ENCODE data around the gene SLC9A9. TPM values are rescaled to one million over a fixed set of nuclear protein-coding genes. Genes with fewer than 3 reads are reported as not detected.

The SLC9A9 gene
- polyA plus RNA-seq, 1 donor from 2014 or later: 0.54 TPM

- TF ChIP-seq SMC3 (conservative IDR thresholded peaks at IDR 0.05; ENCODE audit: poor library complexity) (peak; percentile 77), CTCF (IDR thresholded peaks at IDR 0.05; ENCODE audit: poor library complexity, severe bottlenecking) (peak; percentile 85), RAD21 (conservative IDR thresholded peaks at IDR 0.05) (peak; percentile 85), EZH2 (IDR thresholded peaks at IDR 0.05; ENCODE audit: borderline replicate concordance, insufficient read depth, low read length, poor library complexity, severe bottlenecking) (no peak)
- Histone ChIP-seq H3K9ac (ENCODE audit: low read length) (no peak overlapping the region), H3K9me2 (ENCODE audit: insufficient read depth, low read length) (no peaks in the 10 kb centered on the region), H3K4me2 (ENCODE audit: low read length) (no peak overlapping the region), H3K4me3 (ENCODE audit: low read length) (no peak overlapping the region), H3K9me3 (ENCODE audit: low read length) (no peaks in the 10 kb centered on the region), H4K20me1 (ENCODE audit: insufficient read depth) (no peaks in the 10 kb centered on the region), H2AFZ (ENCODE audit: low read depth, low read length) (no peak overlapping the region), H3K36me3 (ENCODE audit: insufficient read depth, low read length) (no peaks in the 10 kb centered on the region), H3K27me3 (ENCODE audit: insufficient read depth, low read depth, low read length) (no peaks in the 10 kb centered on the region), H3K79me2 (replicated peaks; ENCODE audit: insufficient read depth, low read length) (no peaks in the 10 kb centered on the region), H3F3A (ENCODE audit: insufficient read depth, low read length, poor library complexity, severe bottlenecking) (no peaks in the 10 kb centered on the region), H3K27ac (ENCODE audit: low read length) (no peak overlapping the region)
Observed at GRCh38 chr3:143674100-143674968, 173.9 kb downstream of the SLC9A9 start.

DNA sequence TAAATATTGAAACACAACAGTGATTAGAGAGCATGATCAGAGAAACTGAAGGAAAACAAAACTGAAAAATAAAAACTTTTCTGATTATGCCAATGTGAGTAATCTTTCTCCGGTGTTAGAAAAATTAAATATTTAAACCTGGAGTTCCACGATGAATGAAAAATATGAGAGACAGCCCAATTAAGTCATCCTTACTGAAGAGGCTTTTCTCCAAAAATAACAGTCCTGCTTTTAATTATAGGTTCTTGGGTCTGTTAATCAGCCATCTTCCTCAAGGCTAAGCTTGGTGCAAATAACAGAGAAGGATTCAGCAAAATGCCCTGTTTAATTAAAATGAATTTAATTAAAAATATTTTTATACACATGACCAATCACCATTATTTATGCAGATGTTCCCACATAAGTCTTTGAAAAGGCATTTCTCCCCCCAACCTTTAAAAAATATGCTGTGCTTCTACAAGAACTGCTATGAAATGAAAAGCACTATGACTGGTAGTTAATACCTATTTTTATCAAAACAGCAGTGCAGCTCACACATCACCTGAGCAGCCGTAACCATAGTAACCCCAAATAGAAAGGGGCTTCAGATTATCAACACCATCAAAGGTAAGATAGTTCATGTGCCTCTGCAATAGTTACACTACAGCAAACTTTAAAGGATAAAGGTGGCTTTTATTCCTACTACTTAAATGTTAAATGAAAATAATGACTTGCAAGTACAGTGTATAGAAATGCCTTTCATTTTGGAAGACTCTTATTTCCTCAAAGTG is 175.7 kb downstream of the SLC9A9 start:
- H3K9ac ChIP-seq (ENCODE audit: low read length): peak overlapping the region; percentile 11
- H3K9me2 ChIP-seq (ENCODE audit: insufficient read depth, low read length): no peaks in the 10 kb centered on the region
- peak overlapping the region; percentile 33 for H3K4me2 ChIP-seq (ENCODE audit: low read length)
- no peaks in the 10 kb centered on the region for H3K36me3 ChIP-seq (ENCODE audit: insufficient read depth, low read length)
- H3K4me3 ChIP-seq (ENCODE audit: low read length): peak overlapping the region; percentile 28
- no peaks in the 10 kb centered on the region for H3K9me3 ChIP-seq (ENCODE audit: low read length)
- no peaks in the 10 kb centered on the region for H3K27me3 ChIP-seq (ENCODE audit: insufficient read depth, low read depth, low read length)
- peak overlapping the region; percentile 58 for H3K27ac ChIP-seq (ENCODE audit: low read length)
- no peaks in the 10 kb centered on the region for H4K20me1 ChIP-seq (ENCODE audit: insufficient read depth)
- TF ChIP-seq SMC3 (conservative IDR thresholded peaks at IDR 0.05; ENCODE audit: poor library complexity) (no peak), MXI1 (conservative IDR thresholded peaks at IDR 0.05; ENCODE audit: poor library complexity, severe bottlenecking) (no peak), CTCF (IDR thresholded peaks at IDR 0.05; ENCODE audit: poor library complexity, severe bottlenecking) (no peak), TAF1 (IDR thresholded peaks at IDR 0.05; ENCODE audit: low read depth) (no peak), RAD21 (conservative IDR thresholded peaks at IDR 0.05) (no peak), EZH2 (IDR thresholded peaks at IDR 0.05; ENCODE audit: borderline replicate concordance, insufficient read depth, low read length, poor library complexity, severe bottlenecking) (no peak), POLR2AphosphoS5 (IDR thresholded peaks at IDR 0.05) (peak; percentile 23), EP300 (conservative IDR thresholded peaks at IDR 0.05; ENCODE audit: poor library complexity, severe bottlenecking) (peak; percentile 14)
- TF ChIP-seq, protein P1, sequence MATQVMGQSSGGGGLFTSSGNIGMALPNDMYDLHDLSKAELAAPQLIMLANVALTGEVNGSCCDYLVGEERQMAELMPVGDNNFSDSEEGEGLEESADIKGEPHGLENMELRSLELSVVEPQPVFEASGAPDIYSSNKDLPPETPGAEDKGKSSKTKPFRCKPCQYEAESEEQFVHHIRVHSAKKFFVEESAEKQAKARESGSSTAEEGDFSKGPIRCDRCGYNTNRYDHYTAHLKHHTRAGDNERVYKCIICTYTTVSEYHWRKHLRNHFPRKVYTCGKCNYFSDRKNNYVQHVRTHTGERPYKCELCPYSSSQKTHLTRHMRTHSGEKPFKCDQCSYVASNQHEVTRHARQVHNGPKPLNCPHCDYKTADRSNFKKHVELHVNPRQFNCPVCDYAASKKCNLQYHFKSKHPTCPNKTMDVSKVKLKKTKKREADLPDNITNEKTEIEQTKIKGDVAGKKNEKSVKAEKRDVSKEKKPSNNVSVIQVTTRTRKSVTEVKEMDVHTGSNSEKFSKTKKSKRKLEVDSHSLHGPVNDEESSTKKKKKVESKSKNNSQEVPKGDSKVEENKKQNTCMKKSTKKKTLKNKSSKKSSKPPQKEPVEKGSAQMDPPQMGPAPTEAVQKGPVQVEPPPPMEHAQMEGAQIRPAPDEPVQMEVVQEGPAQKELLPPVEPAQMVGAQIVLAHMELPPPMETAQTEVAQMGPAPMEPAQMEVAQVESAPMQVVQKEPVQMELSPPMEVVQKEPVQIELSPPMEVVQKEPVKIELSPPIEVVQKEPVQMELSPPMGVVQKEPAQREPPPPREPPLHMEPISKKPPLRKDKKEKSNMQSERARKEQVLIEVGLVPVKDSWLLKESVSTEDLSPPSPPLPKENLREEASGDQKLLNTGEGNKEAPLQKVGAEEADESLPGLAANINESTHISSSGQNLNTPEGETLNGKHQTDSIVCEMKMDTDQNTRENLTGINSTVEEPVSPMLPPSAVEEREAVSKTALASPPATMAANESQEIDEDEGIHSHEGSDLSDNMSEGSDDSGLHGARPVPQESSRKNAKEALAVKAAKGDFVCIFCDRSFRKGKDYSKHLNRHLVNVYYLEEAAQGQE (IDR thresholded peaks at IDR 0.05; ENCODE audit: borderline replicate concordance): no peak
- H2AFZ ChIP-seq (ENCODE audit: low read depth, low read length): no peak overlapping the region
- H3K79me2 ChIP-seq (replicated peaks; ENCODE audit: insufficient read depth, low read length): no peaks in the 10 kb centered on the region
- H3F3A ChIP-seq (ENCODE audit: insufficient read depth, low read length, poor library complexity, severe bottlenecking): no peaks in the 10 kb centered on the region
